ENCODE results near the gene BRI3BP.
A peak's percentile ranks its signal among the peaks of the same experiment; 100 is the strongest.

The BRI3BP gene, protein sequence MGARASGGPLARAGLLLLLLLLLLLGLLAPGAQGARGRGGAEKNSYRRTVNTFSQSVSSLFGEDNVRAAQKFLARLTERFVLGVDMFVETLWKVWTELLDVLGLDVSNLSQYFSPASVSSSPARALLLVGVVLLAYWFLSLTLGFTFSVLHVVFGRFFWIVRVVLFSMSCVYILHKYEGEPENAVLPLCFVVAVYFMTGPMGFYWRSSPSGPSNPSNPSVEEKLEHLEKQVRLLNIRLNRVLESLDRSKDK

DNA sequence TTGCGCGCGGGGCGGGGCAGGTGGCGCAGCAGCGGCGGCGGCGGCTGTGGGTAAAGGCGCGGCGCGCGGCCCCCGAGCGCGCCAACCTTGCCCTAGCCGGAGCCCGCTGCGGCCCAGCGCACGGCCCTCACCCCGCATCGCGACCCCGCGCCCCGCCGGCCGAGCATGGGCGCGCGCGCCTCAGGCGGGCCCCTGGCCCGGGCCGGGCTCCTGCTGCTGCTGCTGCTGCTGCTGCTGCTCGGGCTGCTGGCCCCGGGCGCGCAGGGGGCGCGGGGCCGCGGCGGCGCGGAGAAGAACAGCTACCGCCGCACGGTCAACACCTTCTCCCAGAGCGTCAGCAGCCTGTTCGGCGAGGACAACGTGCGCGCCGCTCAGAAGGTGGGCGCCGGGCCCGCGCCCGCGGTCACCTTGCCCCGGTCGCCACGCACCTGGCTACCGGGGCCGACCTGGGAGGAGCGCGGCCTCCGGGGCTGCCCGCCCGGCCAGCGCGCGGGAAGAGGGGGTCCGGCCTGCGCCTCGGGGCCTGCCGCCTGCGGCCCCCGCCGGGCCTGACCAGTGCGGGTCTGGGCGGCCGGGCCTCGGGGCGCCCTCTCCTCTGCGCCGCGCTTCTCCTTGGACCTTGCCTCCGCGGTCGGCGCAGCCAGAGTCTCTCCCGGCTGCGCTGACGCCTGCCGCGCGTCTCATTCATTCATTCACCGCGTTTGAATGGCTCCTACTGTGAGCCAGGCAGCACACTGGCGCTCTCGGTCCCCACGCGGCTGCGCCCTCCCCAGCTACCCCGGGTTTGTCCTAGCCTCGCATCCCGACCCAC is at the start of gene BRI3BP:
TSS of gene BRI3BP (plus strand) at position 20 of the 811 bp plus-strand sequence. CDS start at position 166, 146 bp downstream.
- peak; percentile 82 for DNase-seq (ENCODE audit: low spot score)

DNA sequence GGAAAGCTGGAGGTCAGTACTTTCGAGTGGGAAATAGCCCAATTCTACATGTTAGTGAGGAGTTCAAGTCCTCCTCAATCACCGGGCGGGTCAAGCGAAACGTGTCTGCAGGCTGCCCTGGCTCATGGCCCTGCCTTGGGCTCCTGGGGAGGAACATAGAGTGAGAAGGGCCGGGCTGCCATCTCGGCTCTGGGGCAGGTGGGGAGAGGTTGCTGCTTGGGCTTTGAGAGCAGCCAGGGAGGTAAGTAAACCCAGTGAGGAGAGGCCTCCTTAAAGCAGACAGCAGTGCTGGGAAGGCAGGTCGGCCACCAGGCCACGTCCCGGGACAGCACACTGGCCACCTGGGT is 47.0 kb upstream of the BRI3BP start:
- no peak for DNase-seq (ENCODE audit: low spot score)

DNA sequence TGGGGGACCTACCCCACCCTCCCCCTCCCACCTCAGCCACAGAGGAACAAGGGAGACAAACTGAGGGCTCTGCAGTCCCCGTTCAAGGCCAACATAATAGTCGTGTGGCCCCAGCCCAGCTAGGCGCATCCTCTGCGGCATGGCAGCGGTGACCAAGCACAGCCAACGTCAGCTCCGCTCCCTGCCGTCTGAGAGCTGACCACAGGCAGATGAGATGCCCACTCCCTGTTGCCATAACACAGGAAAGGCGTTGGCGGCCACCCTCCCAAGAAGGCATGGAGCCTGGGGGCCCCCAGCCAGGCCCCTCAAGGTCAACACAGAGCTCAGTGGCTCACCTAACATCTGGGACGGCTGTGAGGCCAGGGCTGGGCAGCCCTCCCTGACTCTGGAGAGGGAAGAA is 46.4 kb upstream of the BRI3BP start:
- no peak for DNase-seq (ENCODE audit: low spot score)

DNA sequence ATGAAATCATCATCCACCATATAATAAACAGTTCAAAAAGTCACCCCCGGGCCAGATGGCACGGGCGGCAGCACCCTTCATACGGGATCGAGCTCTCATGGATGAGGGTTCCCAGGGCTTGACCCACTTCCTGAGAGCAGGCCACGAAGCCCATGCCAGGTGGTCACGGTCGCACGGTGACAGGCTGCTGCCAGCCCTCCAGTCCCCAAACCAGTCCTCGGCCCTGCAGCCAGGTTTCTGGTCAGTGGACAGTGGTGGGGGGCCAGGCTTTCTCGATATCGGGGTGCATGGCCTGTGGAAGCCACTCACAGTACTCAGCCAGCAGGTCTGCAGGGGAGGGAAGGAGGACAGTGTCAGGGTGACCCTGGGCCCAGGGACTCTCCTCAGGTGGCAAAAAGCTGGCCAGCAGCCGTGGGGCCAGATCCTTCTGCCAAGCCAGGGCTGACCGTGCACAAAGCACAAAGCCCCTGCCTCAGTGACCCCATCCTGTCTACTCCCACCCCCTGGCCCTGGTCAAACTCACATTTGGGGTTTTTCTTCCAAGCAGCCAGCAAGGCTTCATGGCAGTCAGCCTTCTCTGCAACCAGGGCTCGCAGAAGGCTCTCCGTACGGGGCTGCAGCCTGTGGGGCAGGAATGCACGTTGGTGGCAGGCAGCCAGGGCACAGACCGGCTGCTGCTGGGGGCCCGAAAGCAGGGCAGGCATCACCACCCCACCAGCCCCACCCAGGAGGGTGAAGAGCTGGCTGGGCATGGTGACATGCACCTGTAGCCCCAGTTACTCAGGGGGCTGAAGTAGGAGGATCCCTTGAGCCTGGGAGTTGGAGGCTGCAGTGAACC is 45.7 kb upstream of the BRI3BP start:
- no peak for DNase-seq (ENCODE audit: low spot score)

DNA sequence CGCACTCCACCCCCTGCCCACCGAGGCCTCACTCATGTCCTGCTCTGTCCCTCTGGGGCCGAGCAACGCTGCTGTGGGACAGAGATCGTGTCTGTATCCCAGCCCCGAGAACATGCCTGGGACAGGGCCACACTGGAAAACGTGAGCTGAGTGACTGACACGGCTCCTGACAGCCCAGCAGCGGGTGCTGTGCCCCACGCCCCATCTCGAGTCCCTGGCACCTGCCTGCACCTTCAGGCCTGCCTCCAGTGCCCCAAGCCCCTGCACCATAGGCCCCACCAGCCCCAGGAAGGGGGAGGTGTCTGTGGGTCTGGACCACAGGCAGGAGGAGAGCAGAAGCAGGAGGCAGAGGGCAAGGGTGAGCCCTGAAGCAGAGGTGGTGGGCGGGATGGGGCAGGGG is 44.4 kb upstream of the BRI3BP start:
- no peak for DNase-seq (ENCODE audit: low spot score)

DNA sequence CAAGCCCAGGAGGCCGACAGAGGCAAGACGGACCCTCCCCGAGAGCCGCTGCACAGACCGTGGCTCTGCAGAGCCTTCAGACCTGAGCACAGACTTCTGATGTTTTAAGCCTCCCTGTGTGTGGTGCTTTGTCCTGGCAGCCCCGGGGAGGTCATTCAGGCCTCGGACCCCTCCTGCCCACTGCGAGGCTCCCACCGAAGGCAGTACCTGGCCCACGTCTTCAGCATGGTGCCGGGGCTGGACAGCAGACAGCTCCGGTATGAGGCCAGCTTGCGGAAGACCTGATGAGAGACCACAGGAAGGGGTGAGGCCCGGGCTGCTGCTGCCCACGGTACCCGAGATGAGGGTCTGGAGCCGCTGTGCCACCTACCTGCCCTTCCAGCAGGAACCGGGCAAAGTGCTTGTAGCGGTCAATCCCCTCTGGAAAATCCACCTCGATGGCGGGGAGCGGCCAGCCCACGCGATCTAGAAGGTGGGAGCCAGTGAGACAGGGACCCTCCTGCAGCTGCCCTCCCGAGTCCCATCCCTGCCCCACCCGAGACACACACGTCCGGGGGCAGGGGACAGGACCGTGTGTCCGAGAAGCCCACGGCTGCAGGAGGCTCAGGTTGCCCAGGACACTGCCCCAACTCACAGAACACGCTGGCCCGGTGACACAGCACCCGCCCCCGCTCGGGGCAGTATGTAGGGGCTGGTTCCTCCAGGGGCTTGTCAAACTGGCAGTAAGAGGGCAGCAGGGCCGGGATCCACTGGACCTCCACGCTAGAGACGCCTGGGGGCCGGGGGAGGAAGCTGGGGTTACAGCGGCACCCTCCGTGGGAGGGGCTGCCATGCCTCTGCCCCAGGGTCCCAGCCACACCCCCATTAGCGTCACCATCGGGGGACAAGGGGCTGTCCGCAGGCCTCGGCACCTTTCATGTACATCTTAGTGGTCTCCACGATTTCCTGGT is 43.4 kb upstream of the BRI3BP start:
- DNase-seq (ENCODE audit: low spot score): no peak

DNA sequence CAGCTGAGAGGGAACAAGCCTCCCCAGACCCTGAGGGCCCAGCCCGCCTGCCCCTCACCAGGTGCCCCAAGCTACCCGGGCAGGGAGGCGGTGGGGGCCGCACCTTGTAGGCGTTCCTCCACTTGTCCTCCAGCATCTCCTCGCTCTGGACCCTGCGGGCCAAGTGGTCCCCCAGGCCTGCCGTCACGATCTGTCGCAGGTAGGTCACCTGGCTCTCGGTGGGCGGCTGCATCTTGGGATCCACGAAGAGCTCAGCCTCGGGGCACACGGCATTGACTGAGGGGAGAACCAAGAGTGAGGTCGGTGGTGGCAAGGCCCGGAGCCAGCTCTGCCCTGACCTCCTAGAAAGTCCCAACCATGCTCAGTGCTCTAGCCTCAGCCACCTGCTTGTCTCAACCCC is 41.1 kb upstream of the BRI3BP start:
- no peak for DNase-seq (ENCODE audit: low spot score)

DNA sequence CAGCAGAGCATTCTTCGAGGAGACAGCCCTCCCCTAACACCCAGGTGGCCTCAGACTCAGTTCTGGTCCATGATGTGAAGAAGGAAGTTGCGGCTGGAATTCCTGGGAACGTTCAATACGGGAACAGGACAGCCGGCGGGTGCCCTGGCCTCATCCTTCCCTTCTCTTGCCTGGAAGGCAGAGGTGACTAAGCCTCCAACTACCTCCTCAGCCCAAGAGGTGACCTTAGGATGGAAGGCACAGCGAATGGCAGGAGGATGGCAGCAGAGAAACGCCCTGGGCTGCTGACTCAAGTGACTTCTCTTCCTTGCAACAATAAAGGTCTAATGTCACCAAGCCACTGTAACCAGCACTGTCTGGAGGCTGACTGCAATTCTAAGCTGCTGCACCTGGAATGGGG is 40.6 kb upstream of the BRI3BP start:
- DNase-seq (ENCODE audit: low spot score): no peak

DNA sequence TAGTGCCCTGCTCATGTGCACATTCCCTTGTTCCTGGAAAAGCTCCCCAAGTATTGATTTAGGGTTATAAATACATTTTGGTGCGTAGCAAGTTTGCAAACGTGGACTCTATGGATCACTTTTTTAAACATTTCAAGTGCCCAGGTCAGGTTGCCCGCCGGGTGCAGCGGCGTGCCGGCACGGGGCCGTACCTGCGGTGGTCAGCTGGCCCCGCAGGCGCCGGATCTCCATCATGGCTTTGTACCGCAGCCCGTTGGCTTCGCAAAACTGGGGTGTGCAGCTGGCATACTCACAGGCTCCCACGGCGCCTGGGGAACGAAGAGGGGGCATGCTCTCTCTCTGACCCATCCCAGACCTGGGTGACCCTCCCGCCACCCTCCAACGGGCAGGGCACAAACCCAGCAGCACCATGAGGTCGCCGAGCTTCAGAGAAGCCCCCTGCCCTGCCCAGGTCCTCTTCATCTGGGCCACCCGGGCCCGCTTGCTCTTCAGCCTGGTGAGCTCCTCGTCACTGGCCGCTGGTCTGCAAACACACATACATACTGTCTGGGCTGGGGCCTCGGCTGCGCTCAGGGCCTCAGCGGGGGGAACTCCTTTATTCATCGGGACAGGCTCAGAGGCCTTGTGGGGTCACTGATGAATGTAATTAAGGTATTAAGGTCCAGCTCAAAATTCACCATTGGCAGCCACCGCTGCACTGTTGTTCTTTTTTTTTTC is 39.6 kb upstream of the BRI3BP start:
- no peak for DNase-seq (ENCODE audit: low spot score)

DNA sequence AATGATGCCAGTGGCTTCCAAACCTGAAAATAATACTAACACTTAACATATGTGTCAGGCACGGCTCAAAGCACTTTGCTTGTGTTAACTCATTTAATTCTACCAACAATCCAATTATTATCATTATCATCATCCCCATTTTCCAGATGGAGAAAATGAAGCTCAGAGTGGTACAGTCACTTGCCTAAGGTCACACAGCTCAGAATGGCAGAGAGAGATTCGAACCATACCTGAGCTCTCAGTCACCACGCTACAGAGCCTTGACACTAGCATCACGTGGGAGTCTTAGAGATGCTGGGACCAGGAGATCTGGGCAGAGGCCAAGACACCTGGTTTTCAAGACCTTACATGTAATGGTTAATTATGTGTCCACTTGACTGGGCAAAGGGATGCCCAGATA is 38.7 kb upstream of the BRI3BP start:
- no peak for DNase-seq (ENCODE audit: low spot score)

DNA sequence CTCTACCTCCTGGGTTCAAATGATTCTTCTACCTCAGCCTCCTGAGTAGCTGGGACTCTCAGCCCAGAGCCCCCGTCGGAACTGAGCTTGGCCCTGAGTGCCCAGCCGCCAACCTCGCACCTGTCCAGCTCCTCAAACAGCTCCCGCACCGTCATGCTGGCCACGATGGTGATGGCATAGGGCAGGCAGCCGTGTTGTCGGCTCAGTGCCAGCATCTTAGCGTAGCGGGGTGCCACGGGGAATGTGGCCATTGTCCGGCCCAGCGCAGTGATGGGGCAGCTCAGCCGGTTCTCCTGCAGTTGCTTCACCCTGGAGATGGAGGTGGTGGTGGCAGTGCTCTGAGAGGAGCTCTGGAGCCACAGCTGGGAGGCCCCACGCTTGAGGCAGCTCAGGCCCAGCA is 36.9 kb upstream of the BRI3BP start:
- DNase-seq (ENCODE audit: low spot score): no peak

DNA sequence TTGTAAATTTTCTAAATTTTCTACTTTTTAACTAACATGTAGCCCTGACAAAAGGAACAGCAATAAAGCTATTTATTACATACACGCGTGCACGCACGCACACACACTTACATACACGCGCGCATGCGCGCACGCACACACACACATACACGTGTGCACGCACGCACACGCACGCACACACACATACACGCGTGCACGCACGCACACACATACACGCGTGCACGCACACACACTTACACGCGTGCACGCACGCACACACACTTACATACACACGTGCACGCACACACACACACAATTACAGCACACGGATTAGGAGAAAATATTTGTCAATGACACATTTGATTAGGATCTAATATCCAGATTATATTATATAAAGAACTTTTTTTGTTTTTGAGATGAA is 32.4 kb upstream of the BRI3BP start:
- no peak for DNase-seq (ENCODE audit: low spot score)

DNA sequence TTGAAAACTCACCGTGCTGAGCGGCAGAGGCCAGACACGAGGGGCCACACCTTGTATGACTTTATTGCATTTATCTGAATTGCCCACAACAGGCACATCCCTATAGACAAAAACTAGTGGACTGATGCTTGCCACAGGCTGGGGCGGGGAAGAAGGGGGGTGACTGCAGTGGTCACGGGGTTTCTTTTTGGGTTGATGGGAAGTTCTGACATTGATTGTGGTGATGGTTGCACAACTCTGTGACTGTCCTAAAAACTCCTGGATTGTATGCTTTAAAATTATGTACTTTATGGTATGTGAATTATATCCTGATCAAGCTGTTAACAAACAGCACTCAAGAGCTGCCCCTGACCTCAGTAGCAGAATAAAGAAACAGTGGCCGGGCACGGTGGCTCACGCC is 30.2 kb upstream of the BRI3BP start:
- DNase-seq (ENCODE audit: low spot score): no peak

DNA sequence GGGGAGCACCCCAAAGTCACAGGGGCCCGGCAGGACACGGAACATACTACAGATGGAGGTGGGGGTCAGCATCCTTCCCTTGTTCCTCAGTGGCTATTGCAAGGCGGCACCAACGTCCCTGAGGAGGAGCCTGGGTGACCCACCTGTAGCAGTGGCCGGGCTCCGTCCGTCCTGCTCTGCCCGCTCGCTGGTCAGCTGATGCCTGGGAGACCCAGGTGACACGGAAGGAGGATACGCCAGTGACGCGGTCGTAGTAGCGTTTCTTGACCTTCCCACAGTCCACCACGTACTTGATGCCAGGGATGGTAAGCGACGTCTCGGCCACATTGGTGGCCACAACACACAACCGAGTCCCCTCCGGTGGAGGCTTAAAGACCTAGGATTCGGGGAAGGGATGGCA is 29.2 kb upstream of the BRI3BP start:
- DNase-seq (ENCODE audit: low spot score): no peak

DNA sequence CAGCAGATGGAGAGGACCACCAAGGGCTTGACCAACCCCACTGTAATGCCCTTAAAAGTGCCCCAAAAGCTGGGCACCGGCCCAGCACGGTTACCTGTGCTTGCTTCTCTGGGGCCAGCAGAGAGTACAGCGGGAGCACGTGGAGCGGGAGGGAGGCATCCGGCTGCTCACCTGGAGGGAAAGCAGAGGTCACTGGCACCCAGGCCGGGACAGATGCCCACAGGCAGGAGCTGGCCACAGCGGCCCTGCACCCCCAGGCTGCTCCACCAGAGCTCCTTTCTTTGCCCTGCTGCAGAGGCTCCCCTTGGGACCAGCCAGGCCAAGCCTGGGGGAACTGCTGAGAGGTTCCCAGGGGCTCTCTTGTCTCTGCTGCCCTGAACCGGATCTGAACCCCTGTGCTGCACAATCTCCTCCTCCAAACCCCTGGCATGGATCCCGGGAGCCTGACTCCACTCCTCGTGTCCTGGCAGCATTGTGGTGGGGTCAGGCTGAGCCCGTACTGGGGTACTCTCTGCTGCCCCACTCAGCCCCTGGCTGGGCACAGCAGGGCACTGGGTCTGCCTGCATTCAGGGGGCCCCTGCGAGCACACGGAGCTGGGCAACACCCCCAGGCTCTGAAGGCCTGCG is 28.5 kb upstream of the BRI3BP start:
- DNase-seq (ENCODE audit: low spot score): no peak

DNA sequence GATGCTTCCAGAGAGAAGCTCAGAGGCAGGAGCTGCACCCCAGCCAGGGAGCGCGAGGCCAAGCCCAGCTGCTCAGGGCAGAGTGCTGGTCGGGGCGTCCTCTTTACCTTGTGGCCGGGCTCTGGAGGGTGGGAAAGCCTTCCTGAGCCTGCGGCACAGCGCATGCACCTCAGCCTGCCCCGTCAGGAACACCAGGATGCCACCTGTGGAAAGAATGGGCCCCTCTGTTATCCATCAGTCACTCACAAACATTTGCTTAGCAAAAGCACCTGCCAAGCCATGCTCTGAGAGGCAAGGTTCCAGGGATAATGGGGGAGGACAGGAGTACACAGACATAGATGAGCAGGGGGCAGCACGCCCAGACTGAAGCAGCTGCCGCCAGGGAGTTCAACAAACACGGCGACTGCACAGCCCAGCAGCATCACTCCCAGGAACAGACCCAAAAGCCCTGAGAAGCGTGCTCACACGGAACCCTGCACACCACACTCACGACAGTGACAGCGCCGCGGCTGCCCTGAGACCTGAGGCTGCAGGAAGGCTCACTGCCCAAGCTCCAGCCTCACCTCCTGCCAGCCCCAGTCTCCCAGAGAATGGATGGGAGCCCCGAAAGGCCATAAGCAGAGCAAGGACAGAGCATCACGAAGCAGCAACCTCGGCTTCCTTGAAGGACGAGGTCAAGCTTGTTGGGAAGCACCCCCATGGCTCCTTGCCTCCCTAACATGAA is 26.3 kb upstream of the BRI3BP start:
- DNase-seq (ENCODE audit: low spot score): no peak

DNA sequence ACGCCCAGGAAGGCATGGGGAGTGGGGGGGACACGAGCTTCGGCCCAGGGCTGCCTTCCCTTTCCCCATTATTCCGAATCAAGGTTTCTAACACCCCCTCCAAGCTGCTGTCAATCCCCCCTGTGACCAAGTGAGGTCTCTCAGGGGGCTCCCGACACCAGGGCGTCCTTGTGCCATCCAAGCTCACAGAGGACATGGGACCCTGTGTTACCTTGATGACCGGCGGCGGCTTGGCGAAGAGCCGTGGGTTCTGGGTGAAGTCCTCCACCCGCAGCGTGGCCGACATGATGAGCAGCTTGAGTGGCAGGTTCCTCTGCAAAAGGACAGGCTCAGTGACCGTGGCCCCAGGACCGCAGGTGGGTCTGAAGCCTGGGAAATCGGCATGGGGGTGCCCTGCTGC is 24.8 kb upstream of the BRI3BP start:
- DNase-seq (ENCODE audit: low spot score): no peak

DNA sequence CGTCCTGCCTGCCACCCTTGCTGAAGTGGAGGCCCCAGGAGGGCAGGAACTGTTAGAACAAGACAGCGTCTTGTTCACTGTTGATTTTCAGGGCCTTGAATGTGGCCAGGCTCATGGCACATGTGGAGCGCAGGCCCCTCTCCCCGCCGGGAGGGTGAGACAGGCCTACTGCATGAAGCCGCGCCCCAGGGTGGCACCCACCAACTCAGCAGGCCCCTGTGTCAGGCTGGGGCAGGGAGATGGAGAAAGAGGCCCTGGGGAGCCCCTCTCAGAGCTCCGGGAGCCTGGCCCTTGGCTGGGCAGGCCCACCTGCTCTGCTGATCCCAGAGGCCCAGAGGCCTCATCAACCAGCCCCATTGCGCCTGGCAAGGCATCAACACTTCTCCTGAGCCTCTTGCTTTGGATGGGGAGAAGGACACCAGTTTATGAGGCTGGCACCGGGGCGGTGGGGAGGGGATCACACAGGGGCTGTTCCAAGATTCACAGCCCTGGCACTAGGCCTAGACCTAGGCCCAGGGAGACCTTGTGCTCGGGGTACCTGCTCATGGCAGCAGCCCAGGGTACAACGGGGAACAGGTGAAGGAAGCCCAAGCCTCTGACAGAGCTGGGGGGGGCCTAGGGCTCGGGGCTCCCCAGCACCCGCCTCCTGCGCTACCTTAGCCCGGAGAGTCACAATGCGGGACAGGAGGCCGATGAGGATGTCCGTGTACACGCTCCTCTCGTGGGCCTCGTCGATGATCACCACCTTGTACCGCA is 22.6 kb upstream of the BRI3BP start:
- no peak for DNase-seq (ENCODE audit: low spot score)

DNA sequence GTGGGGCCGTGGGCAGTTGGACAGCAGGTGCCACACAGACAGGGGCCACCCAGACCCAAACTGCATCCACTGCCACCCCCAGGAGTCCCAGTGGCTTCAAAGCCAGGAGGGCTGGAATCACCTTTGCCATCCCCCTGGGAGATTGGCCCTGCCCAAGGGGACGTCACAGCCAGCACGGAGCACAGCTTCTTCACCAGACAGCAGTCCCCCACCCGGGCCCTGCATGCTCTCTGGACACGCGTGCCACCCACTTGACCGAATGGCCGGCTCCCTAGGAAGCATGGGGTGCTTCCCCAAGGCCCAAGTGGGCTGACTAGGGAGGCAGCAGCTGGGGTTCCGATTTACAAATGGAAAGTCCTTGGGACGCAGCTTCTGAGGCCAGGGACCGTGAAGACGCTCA is 21.8 kb upstream of the BRI3BP start:
- DNase-seq (ENCODE audit: low spot score): no peak
